Lower leg skin (tissue), 4 donors: ENCODE data around the gene RORC. TPM values are rescaled to one million over a fixed set of nuclear protein-coding genes. Genes with fewer than 3 reads are reported as not detected.

ENCODE experiments used
- DNase-seq, 2 donors: peaks; one replicate each; pipeline ENCODE4 v3.0.0-alpha.2; 2019; ENCODE audit warnings: low spot score in 2 of 2
- H3K4me3 ChIP-seq: fragments of 200-600 bp; sonication (generic); 2 replicates; pipeline ENCODE4 v1.5.1; 2017; ENCODE audit warnings: mild to moderate bottlenecking, low read depth; ENCODE audit not compliant: poor library complexity, severe bottlenecking
- CTCF ChIP-seq, 3 donors: fragments of 450-650 bp; IDR thresholded peaks; one replicate each; pipeline ENCODE4 v1.5.1; 2016; ENCODE audit warnings: antibody characterized with exemption in 3 of 3, mild to moderate bottlenecking in 3 of 3, moderate library complexity in 2 of 3
- POLR2A ChIP-seq, 2 donors: fragments of 450-650 bp; IDR thresholded peaks; one replicate each; pipeline ENCODE4 v1.6.1; 2016 to 2017; ENCODE audit warnings: antibody characterized with exemption in 2 of 2, mild to moderate bottlenecking in 1 of 2, moderate library complexity in 1 of 2
- WGBS, 2 donors: methylation state at CpG; one replicate each; pipeline ENCODE4 v1.1.5; 2018; 5-methylcytosine and 5-hydroxymethylcytosine counted together
- intact Hi-C: fragments of 100-400 bp; cut with DNase I; formaldehyde crosslinking; loops from one replicate; pipeline ENCODE4 v1.15.0; 2023; ENCODE audit warnings: low total_unique reads
- total RNA-seq, 4 donors: library from RNA; depleted of rRNA; stranded (reverse); fragments of >200 nt; gene quantifications; one replicate each; pipeline ENCODE4 v1.1.0, GENCODE V29; 2016

RORC gene
- total RNA-seq, 4 donors from 2014 or later, result 33.6 to 83.2 (median 58.2) TPM

GRCh38 chr1:151839457-151840403, 8.1 kb upstream of the RORC start, which contains the start of gene C2CD4D:
Gene C2CD4D (minus strand): TSS chr1:151839820. CDS start chr1:151838989, 831 bp downstream.
- intact Hi-C loops, result loop anchor here (10.0 kb wide), 1 partner anchor 305 kb away; no protein-coding TSS in a partner anchor
- WGBS, 2 donors, result 7 to 18% methylated on average over 46 to 47 of the region's 47 CpGs
- H3K4me3 ChIP-seq, result peak within 1 kb of the TSS; percentile 10
- no peak for TF ChIP-seq POLR2A (IDR thresholded peaks at IDR 0.05)
- TF ChIP-seq CTCF (IDR thresholded peaks at IDR 0.05), result no peak
- peak; percentile 53 to 91 for DNase-seq

- TF ChIP-seq POLR2A (IDR thresholded peaks at IDR 0.05), result no peak
- no peak for TF ChIP-seq CTCF (IDR thresholded peaks at IDR 0.05)
- DNase-seq, result no peak
- intact Hi-C loops, result loop anchor here (10.0 kb wide), 1 partner anchor 304 kb away; no protein-coding TSS in a partner anchor
- WGBS, 2 donors, result 29 to 38% methylated on average over 16 of the region's 16 CpGs
- H3K4me3 ChIP-seq, result no peak overlapping the region
These were observed 7.4 kb upstream of the RORC start for GRCh38 chr1:151839082-151839412.

GRCh38 chr1:151838222-151839081, 6.8 kb upstream of the RORC start:
- DNase-seq, result no peak
- peak overlapping the region; percentile 10 for H3K4me3 ChIP-seq
- intact Hi-C loops, result loop anchor here (10.0 kb wide), 1 partner anchor 304 kb away; no protein-coding TSS in a partner anchor
- TF ChIP-seq CTCF (IDR thresholded peaks at IDR 0.05) (no peak), POLR2A (IDR thresholded peaks at IDR 0.05) (no peak)
- WGBS, 2 donors, result 16 to 43% methylated on average over 31 to 53 of the region's 117 CpGs

GRCh38 chr1:151837884-151838221, 6.3 kb upstream of the RORC start:
- TF ChIP-seq CTCF (IDR thresholded peaks at IDR 0.05) (no peak), POLR2A (IDR thresholded peaks at IDR 0.05) (no peak)
- H3K4me3 ChIP-seq, result no peak overlapping the region
- WGBS, 2 donors, result 43 to 56% methylated on average over 15 to 25 of the region's 26 CpGs
- intact Hi-C loops, result loop anchor here (10.0 kb wide), 1 partner anchor 303 kb away; no protein-coding TSS in a partner anchor
- no peak for DNase-seq

GRCh38 chr1:151837197-151837596, 5.6 kb upstream of the RORC start:
- no peak for DNase-seq
- intact Hi-C loops, result loop anchor here (10.0 kb wide), 1 partner anchor 302 kb away; no protein-coding TSS in a partner anchor
- no peak for TF ChIP-seq CTCF (IDR thresholded peaks at IDR 0.05)
- TF ChIP-seq POLR2A (IDR thresholded peaks at IDR 0.05), result no peak
- WGBS, 2 donors, result 47 to 66% methylated on average over 3 of the region's 3 CpGs
- H3K4me3 ChIP-seq, result no peak overlapping the region
